Peyer's patch (tissue), 4 donors: ENCODE results near the gene TMEM229B. TPM values are rescaled to one million over a fixed set of nuclear protein-coding genes. Genes with fewer than 3 reads are reported as not detected.

Source experiments
- DNase-seq, 3 donors: peaks; one replicate each; pipeline ENCODE4 v3.0.0-alpha.2; 2017 to 2019
- H3K27ac ChIP-seq, 4 donors: fragments of 200-600 bp; sonication (generic); one replicate each; pipeline ENCODE4 v1.5.1; 2016 to 2019
- H3K27me3 ChIP-seq, 2 donors: fragments of 200-600 bp; sonication (generic); one replicate each; pipeline ENCODE4 v1.5.1; 2019
- H3K36me3 ChIP-seq, 3 donors: fragments of 200-600 bp; sonication (generic); one replicate each; pipeline ENCODE4 v1.5.1; 2016 to 2019
- H3K4me1 ChIP-seq, 4 donors: fragments of 200-600 bp; sonication (generic); one replicate each; pipeline ENCODE4 v1.5.1; 2016 to 2019
- H3K4me3 ChIP-seq, 4 donors: fragments of 200-600 bp; sonication (generic); 1 replicate in 3 of 4; 2 replicates in 1 of 4; pipeline ENCODE4 v1.5.1; 2016 to 2019; ENCODE audit warnings: mild to moderate bottlenecking in 1 of 4
- H3K9me3 ChIP-seq, 4 donors: fragments of 200-600 bp; sonication (generic); one replicate each; pipeline ENCODE4 v1.5.1; 2016 to 2019; ENCODE audit warnings: mild to moderate bottlenecking in 1 of 4
- POLR2A ChIP-seq, 2 donors: fragments of 450-650 bp; IDR thresholded peaks; one replicate each; pipeline ENCODE4 v1.5.1; 2017; ENCODE audit warnings: antibody characterized with exemption in 2 of 2, mild to moderate bottlenecking in 2 of 2, moderate library complexity in 2 of 2
- total RNA-seq, 4 donors: library from RNA; depleted of rRNA; stranded (reverse); fragments of >200 nt; gene quantifications; one replicate each; pipeline ENCODE4 v1.1.0, GENCODE V29; 2016
- TF ChIP-seq, protein P1 (sequence below), 6 experiments: fragments of 450-650 bp in 4 of 6; fragments of 200-600 bp in 2 of 6; sonication (generic) in 1 of 6; IDR thresholded peaks; one replicate each; pipeline ENCODE4 v1.5.1; 2017 to 2019; ENCODE audit warnings: antibody characterized with exemption in 6 of 6, mild to moderate bottlenecking in 3 of 6, moderate library complexity in 1 of 6

The TMEM229B gene
- total RNA-seq, 4 donors from 2014 or later, result 8.3 to 39.7 (median 31.7) TPM

DNA sequence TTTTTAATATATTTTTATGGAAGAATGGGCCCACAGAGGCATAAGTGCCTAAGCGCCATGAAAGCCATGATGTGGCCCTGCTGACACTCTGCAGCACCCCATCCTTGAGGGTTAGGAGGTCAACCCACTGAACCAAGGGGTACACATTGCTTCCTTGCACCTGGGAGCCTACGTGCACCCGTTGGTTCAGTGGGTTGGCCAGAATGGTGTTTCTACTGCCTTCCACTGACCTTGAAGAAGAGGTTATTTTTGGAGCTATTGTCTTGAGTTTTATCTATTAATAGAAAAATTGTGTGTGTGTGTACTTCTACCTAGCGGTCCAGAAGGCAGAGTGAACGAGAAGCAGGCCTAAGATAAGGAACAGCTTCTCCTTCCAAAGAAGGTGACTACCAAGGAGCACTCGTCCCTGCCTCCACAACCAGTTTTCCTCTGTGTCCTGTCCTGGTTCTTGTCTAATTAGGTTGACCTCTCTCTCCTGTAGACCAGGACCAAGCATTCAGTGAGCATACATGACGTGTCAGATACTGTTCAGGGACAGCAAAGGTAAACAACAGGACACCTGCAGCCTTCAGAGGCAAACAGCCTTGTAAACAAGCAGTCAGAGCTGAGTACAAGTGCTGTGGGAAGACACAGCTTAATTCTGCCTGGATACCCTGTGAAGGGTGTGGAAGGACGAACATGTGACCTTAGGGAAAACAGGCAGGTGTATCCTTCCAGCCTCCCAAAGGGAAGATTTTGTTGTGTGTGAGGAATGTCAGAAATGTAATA lies 46.2 kb downstream of the TMEM229B start:
- H3K27ac ChIP-seq, result no peak overlapping the region
- DNase-seq, result no peak
- H3K4me1 ChIP-seq, result peaks cover 0 to 22% (median 0%) of the 10 kb centered on the region in 4 donors
- no peaks in the 10 kb centered on the region for H3K27me3 ChIP-seq
- no peaks in the 10 kb centered on the region for H3K9me3 ChIP-seq
- H3K4me3 ChIP-seq, result no peak overlapping the region
- TF ChIP-seq, protein P1, sequence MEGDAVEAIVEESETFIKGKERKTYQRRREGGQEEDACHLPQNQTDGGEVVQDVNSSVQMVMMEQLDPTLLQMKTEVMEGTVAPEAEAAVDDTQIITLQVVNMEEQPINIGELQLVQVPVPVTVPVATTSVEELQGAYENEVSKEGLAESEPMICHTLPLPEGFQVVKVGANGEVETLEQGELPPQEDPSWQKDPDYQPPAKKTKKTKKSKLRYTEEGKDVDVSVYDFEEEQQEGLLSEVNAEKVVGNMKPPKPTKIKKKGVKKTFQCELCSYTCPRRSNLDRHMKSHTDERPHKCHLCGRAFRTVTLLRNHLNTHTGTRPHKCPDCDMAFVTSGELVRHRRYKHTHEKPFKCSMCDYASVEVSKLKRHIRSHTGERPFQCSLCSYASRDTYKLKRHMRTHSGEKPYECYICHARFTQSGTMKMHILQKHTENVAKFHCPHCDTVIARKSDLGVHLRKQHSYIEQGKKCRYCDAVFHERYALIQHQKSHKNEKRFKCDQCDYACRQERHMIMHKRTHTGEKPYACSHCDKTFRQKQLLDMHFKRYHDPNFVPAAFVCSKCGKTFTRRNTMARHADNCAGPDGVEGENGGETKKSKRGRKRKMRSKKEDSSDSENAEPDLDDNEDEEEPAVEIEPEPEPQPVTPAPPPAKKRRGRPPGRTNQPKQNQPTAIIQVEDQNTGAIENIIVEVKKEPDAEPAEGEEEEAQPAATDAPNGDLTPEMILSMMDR (IDR thresholded peaks at IDR 0.05), result no peak
- TF ChIP-seq POLR2A (IDR thresholded peaks at IDR 0.05), result no peak
- H3K36me3 ChIP-seq, result no peaks in the 10 kb centered on the region

DNA sequence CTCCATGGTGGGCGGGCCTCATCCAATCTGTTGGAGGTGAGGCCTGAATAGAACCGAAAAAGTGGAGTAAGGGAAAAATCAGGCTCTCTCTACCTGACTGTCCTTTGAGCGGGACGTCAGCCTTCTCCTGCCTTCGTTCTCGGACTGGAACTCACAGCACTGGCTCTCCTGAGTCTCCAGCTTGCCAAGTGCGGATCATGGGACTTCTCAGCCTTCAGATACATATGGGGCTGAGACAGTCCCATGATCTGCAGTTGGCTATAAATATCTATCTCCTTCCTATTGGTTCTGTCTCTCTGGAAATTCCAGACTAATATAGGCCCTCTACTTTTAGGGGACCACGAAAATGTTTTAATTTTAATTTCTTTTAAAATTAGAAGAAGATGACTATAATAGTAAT lies 46.8 kb downstream of the TMEM229B start:
- DNase-seq, result no peak
- no peaks in the 10 kb centered on the region for H3K9me3 ChIP-seq
- no peaks in the 10 kb centered on the region for H3K36me3 ChIP-seq
- no peak overlapping the region for H3K27ac ChIP-seq
- no peaks in the 10 kb centered on the region for H3K27me3 ChIP-seq
- H3K4me1 ChIP-seq, result peaks cover 0 to 24% (median 0%) of the 10 kb centered on the region in 4 donors
- no peak overlapping the region for H3K4me3 ChIP-seq
- no peak for TF ChIP-seq POLR2A (IDR thresholded peaks at IDR 0.05)
- TF ChIP-seq, protein P1 (IDR thresholded peaks at IDR 0.05), result no peak

DNA sequence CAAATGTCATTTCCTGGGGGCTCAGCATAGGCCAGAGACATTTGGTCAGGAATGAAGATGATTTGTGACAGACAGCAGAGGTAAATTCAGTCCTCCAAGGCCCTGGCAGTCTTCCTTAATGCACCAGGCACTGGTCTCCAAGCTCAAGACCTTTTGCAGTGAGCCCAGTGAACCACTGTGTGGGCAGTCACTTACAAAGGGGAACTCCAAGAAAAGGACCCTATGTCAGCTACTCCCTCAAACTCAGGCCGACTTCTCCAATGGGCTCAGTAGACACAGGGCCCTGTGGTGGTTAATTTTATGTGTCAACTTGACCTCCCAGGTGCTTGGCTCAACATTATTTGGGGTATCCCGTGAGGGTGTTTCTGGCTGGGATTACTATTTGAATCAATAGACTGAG lies 47.3 kb downstream of the TMEM229B start:
- H3K4me3 ChIP-seq, result no peak overlapping the region
- H3K9me3 ChIP-seq, result no peaks in the 10 kb centered on the region
- no peaks in the 10 kb centered on the region for H3K27me3 ChIP-seq
- peaks cover 0 to 27% (median 0%) of the 10 kb centered on the region in 4 donors for H3K4me1 ChIP-seq
- DNase-seq, result no peak
- H3K36me3 ChIP-seq, result no peaks in the 10 kb centered on the region
- no peak overlapping the region for H3K27ac ChIP-seq
- no peak for TF ChIP-seq POLR2A (IDR thresholded peaks at IDR 0.05)
- TF ChIP-seq, protein P1 (IDR thresholded peaks at IDR 0.05), result no peak

DNA sequence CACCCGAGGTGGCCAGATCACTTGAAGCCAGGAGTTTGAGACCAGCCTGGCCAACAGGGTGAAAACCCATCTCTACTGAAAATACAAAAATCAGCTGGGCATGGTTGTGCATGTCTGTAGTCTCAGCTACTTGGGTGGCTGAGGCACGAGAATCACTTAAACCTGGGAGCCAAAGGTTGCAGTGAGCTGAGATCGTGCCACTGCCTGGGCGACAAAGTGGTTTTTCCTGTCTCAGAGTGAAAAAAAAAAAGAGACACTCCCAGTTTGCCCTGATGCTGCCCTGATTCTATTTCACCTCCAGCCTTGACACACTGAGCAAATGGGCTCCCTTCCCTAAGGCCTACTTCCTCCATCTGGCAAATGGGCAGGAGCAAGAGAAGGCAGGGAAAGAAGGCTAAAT lies 48.0 kb downstream of the TMEM229B start:
- no peak for TF ChIP-seq POLR2A (IDR thresholded peaks at IDR 0.05)
- TF ChIP-seq, protein P1 (IDR thresholded peaks at IDR 0.05), result no peak
- peaks cover 0 to 28% (median 0%) of the 10 kb centered on the region in 4 donors for H3K4me1 ChIP-seq
- H3K4me3 ChIP-seq, result no peak overlapping the region
- peak overlapping the region in 2 of 4 donors; percentile 39 to 66 for H3K27ac ChIP-seq
- H3K27me3 ChIP-seq, result no peaks in the 10 kb centered on the region
- peak in 1 of 3 donors; percentile 53 for DNase-seq
- no peaks in the 10 kb centered on the region for H3K9me3 ChIP-seq
- no peaks in the 10 kb centered on the region for H3K36me3 ChIP-seq

DNA sequence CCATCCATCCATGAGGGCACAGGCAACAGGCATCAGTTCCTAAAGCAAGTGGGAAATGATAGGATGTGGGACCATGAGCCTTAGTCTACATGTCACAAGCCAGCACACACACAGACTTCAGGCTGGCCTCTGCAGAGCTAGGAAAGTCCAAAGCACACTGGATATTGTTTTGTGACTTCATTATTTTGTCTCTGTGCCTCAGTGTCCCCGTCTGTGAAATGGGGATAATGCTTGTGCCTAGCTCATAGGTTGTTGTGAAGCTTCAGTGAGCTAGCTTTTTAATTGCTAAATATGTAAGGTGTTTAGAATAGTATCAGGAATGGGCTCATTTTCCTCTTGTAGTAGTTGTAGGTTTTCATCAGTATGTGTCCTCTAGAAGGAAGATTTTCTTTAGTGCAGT lies 49.6 kb downstream of the TMEM229B start:
- H3K4me1 ChIP-seq, result peaks cover 0 to 28% (median 0%) of the 10 kb centered on the region in 4 donors
- H3K27me3 ChIP-seq, result no peaks in the 10 kb centered on the region
- no peaks in the 10 kb centered on the region for H3K36me3 ChIP-seq
- TF ChIP-seq, protein P1 (IDR thresholded peaks at IDR 0.05), result no peak
- no peak for TF ChIP-seq POLR2A (IDR thresholded peaks at IDR 0.05)
- H3K9me3 ChIP-seq, result no peaks in the 10 kb centered on the region
- H3K27ac ChIP-seq, result no peak overlapping the region
- DNase-seq, result no peak
- H3K4me3 ChIP-seq, result no peak overlapping the region
